Osteocyte (in vitro differentiated cells): ENCODE measurements around the gene ETV6. TPM values are rescaled to one million over a fixed set of nuclear protein-coding genes. Genes with fewer than 3 reads are reported as not detected.

ENCODE experiments used
- DNase-seq: peaks from one replicate; pipeline ENCODE4 v3.0.0; 2021; ENCODE audit warnings: mixed read lengths; ENCODE audit not compliant: unreplicated experiment; ENCODE audit errors: extremely low spot score
- H3K27ac Mint-ChIP-seq: one replicate; pipeline ENCODE4 v1.8.0; 2021; ENCODE audit warnings: mild to moderate bottlenecking, mixed read lengths; ENCODE audit not compliant: unreplicated experiment
- H3K27me3 Mint-ChIP-seq: one replicate; pipeline ENCODE4 v1.8.0; 2021; ENCODE audit warnings: mixed read lengths; ENCODE audit not compliant: unreplicated experiment
- H3K36me3 Mint-ChIP-seq: one replicate; pipeline ENCODE4 v1.8.0; 2021; ENCODE audit warnings: mixed read lengths; ENCODE audit not compliant: unreplicated experiment
- H3K4me1 Mint-ChIP-seq: one replicate; pipeline ENCODE4 v1.8.0; 2021; ENCODE audit warnings: mixed read lengths; ENCODE audit not compliant: unreplicated experiment
- H3K4me3 Mint-ChIP-seq: one replicate; pipeline ENCODE4 v1.8.0; 2021; ENCODE audit warnings: mild to moderate bottlenecking, moderate library complexity, mixed read lengths; ENCODE audit not compliant: unreplicated experiment
- H3K9me3 Mint-ChIP-seq: one replicate; pipeline ENCODE4 v1.8.0; 2021; ENCODE audit warnings: mixed read lengths; ENCODE audit not compliant: unreplicated experiment
- CTCF ChIP-seq: fragments of 200-600 bp; sonication (generic); IDR thresholded peaks from 2 replicates; pipeline ENCODE4 v1.5.0; 2021; ENCODE audit warnings: antibody characterized with exemption, mild to moderate bottlenecking, moderate library complexity
- total RNA-seq: library from RNA; stranded (reverse); gene quantifications from 2 replicates; pipeline ENCODE4 v1.2.1, GENCODE V29; 2021

The ETV6 gene
- total RNA-seq, 1 donor from 2014 or later: 24.4 TPM

GRCh38 chr12:11876307-11876706 is 226.8 kb downstream of the ETV6 start:
- no peak for TF ChIP-seq CTCF
- peaks cover 14% of the 10 kb centered on the region for H3K36me3 Mint-ChIP-seq
- H3K27me3 Mint-ChIP-seq: no peaks in the 10 kb centered on the region
- no peak for DNase-seq
- H3K4me3 Mint-ChIP-seq: no peak overlapping the region
- no peaks in the 10 kb centered on the region for H3K9me3 Mint-ChIP-seq
- H3K27ac Mint-ChIP-seq: no peak overlapping the region
- H3K4me1 Mint-ChIP-seq: peaks cover 45% of the 10 kb centered on the region

GRCh38 chr12:11877102-11877826 is 227.8 kb downstream of the ETV6 start:
- no peak for TF ChIP-seq CTCF
- peak overlapping the region; percentile 39 for H3K27ac Mint-ChIP-seq
- no peak for DNase-seq
- H3K4me3 Mint-ChIP-seq: no peak overlapping the region
- peaks cover 10% of the 10 kb centered on the region for H3K36me3 Mint-ChIP-seq
- no peaks in the 10 kb centered on the region for H3K27me3 Mint-ChIP-seq
- H3K4me1 Mint-ChIP-seq: peaks cover 45% of the 10 kb centered on the region
- H3K9me3 Mint-ChIP-seq: no peaks in the 10 kb centered on the region

- peak overlapping the region; percentile 40 for H3K4me3 Mint-ChIP-seq
- peaks cover 47% of the 10 kb centered on the region for H3K4me1 Mint-ChIP-seq
Measured at GRCh38 chr12:11877869-11878780, 228.7 kb downstream of the ETV6 start.

GRCh38 chr12:11879306-11879705 is 229.8 kb downstream of the ETV6 start:
- TF ChIP-seq CTCF: no peak
- peaks cover 14% of the 10 kb centered on the region for H3K36me3 Mint-ChIP-seq
- no peak for DNase-seq
- H3K27me3 Mint-ChIP-seq: no peaks in the 10 kb centered on the region
- peak overlapping the region; percentile 4 for H3K4me3 Mint-ChIP-seq
- peak overlapping the region; percentile 64 for H3K27ac Mint-ChIP-seq
- no peaks in the 10 kb centered on the region for H3K9me3 Mint-ChIP-seq
- H3K4me1 Mint-ChIP-seq: peaks cover 47% of the 10 kb centered on the region

More at GRCh38 chr12:11877869-11878780, 228.7 kb downstream of the ETV6 start:
- no peak for DNase-seq
- H3K27me3 Mint-ChIP-seq: no peaks in the 10 kb centered on the region
- H3K36me3 Mint-ChIP-seq: peaks cover 8% of the 10 kb centered on the region
- H3K9me3 Mint-ChIP-seq: no peaks in the 10 kb centered on the region
- TF ChIP-seq CTCF: no peak
- H3K27ac Mint-ChIP-seq: peak overlapping the region; percentile 64

- H3K4me1 Mint-ChIP-seq: peaks cover 56% of the 10 kb centered on the region
- peaks cover 14% of the 10 kb centered on the region for H3K36me3 Mint-ChIP-seq
- no peaks in the 10 kb centered on the region for H3K27me3 Mint-ChIP-seq
- DNase-seq: no peak
- no peak overlapping the region for H3K4me3 Mint-ChIP-seq
- TF ChIP-seq CTCF: no peak
- H3K9me3 Mint-ChIP-seq: no peaks in the 10 kb centered on the region
- H3K27ac Mint-ChIP-seq: no peak overlapping the region
Measured at GRCh38 chr12:11880381-11880780, 230.9 kb downstream of the ETV6 start.
